ENCODE results near the gene SH3RF3.
A peak's percentile ranks its signal among the peaks of the same experiment; 100 is the strongest.

Gene SH3RF3

DNA sequence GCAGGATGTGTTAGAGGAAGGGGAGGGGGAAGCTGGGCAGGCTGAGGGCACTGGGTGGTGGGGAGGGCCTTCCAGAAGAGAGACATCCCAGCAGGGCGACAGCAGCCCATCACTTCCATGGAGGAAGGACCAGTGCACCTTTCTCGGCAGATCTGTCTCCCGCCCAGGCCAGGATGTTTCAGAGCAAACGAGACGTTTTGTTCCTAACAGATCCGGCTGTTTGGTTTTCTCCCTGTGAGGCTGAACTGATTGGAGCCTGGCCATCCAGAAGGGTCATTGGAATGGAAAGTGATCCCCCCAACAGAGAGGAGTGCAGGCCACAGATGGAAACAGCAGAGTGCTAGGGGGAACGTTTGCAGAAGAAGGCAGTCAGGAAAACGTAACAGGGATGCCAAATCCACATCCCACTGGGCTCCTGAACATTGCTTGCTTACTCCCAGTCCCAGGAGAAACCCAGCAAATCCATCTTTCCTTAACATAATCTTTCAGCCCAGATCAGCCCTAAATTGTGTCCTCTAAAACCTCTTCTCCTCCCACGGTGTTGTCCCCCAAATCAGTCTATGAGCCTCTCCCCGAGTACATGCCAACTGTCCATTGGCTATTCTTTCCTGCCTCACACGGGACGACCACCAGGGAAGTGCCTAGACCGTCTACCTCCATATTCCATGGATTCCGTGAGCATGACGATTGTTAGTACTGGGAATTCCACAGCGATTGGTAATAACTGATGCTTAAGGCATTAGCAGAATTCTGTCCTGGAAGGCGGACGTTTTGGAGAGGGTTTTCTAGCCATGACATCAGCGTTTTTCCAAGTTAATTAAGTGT is 357.9 kb downstream of the SH3RF3 start:
- no peak for DNase-seq

- DNase-seq = no peak
These were observed 358.5 kb downstream of the SH3RF3 start for GRCh38 chr2:109487536-109487869.

GRCh38 chr2:109487871-109488655 is 359.1 kb downstream of the SH3RF3 start:
- no peak for DNase-seq

DNA sequence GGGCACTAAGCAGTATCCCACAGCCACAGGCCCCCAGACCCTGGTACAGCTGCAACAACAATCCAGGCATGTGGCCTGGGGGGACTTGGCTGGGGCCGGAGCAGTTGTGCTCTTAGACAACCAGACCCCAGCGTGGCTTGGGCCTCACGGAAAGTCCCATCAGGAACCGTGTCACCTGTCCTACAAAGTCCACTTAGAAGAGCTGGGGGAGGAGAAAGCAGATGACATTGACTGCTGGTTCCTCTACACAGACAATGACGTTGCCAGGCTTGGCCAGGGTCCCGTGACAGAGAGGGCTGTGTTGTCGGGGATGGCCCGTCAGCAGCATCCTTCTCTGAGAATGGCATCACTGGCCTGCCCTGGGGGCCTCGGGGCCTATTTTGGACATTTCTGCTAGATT is 360.3 kb downstream of the SH3RF3 start:
- DNase-seq = no peak

DNA sequence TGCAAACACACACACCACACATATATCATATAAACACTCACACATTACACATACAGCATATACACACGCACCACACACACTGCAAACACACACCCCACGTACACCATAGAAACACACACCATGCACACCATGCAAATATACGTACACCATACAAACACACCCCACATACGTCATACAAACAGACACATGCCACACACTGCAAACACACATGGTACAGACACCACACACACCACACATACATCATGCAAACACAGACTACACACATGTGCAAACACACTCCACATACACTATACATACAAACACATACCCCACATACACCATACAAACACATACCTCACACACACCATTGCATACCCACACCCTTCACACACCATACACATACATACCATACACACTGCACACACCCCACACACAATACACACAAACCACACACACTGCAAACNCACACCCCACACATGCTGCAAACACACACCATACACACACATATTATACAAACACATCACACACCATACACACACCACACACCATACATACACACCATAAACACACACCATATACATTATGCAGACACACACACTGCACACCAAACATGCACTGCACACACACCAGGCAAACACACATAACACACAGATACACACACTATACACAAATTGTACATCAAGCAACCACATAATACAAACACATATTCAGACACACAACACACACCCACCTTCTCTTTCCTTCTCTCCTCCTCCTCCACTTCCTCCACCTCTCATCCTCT is 364.4 kb downstream of the SH3RF3 start:
- DNase-seq = no peak

GRCh38 chr2:109494351-109494750 is 365.3 kb downstream of the SH3RF3 start:
- no peak for DNase-seq

GRCh38 chr2:109497463-109497862 is 368.5 kb downstream of the SH3RF3 start:
- DNase-seq = no peak

DNA sequence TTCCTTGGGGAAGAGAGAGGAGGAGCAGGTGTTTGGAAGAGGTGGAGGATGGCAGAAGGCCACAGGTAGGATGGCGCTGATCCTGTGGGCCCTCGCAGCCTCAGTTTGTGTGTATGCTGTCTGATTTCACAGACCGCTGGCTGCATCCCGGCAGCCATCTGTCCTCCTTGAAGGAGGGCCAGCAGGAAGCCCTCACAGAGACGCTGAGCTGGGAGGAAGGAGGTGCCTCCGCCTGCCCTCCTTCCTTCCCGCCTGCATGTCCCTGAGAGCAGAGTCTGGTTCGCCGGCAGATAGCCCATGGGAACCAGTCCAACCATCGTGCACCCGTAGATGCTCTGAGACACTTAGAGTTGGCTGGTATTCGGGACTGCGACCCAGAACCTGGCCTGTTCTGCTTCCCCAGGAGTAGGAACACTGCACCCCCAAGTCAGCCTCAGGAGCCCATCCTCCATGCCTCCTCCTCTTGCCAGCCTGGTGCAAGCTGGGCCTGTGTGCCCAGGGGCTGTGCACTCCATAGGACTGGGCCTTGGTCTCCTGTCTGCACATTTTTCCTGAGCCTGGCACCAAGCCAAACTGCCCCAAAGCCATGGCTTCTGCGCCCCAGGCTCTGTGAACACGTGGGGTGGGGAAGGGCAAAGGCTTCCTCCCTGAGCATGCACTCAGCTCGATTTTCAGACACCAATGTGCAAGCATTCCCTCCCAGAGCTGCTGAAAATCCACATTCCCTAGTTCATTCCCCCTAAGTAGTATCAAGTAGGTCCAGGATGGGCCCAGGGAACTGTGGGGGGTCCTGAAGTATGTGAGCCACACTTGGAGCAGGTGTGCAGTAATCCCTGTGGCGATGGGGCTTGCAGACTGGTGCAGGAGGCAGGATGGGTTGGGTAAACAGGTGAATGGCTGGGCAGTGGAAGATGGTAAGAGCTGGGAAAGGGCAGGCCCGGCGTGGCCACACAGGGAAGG is 369.2 kb downstream of the SH3RF3 start:
- DNase-seq = no peak

GRCh38 chr2:109498906-109499305 is 369.9 kb downstream of the SH3RF3 start:
- DNase-seq = no peak

DNA sequence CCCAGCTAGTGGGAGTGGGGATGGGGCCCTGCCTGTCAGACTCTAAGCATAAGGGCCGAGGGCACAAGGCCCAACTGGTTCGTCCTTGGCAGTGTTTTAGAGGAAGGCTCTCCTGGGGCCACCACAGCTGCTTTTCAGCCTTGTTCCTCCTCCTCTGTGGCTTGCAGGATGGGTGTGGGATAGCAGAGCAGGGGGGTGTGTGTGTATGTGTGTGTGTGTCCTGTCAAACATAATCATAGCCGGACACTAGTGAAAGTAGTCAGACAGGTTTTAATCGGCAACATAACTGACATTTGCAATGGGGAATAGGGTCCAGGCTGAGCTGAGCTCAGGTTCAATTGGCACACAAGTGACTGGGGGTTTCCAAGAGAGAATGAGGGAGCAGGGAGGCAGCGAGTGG is 370.6 kb downstream of the SH3RF3 start:
- DNase-seq = no peak

GRCh38 chr2:109500910-109501309 is 371.9 kb downstream of the SH3RF3 start:
- no peak for DNase-seq

DNA sequence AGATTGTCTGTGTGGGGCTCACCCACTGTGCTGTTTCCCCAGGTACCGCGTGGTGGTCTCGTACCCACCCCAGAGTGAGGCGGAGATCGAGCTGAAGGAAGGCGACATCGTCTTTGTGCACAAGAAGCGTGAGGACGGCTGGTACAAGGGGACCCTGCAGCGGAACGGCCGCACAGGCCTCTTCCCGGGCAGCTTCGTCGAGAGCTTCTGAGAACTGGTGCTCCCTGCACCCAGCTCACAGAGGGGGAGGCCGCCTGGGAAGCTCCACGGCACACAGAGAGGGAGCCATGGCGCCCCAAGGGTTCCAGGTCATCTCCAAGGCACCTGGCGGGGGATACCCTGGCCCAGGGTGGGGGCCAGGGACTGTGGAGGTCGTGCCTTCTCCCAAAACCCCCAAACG is 372.5 kb downstream of the SH3RF3 start:
- no peak for DNase-seq

DNA sequence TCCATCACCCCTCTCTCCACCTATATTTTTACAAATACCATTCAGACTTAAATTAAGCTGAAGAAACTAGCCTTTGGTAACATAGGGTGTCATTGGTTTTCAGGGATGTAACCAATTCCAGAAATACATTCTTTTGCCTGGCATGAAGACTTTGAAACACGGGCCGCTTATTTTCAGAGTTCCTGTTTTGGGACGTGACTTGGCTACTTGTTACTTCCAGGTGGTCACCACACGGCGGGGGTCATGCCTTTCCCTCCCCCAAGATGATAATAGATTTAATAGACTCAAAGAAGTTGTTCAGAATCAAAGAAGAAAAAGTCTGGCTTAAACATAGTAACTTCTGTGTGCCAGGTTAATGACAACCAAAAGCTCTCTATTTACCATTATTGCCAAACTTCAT is 374.2 kb downstream of the SH3RF3 start:
- DNase-seq = no peak

- no peak for DNase-seq
These were observed 378.2 kb downstream of the SH3RF3 start for GRCh38 chr2:109507217-109507616.

DNA sequence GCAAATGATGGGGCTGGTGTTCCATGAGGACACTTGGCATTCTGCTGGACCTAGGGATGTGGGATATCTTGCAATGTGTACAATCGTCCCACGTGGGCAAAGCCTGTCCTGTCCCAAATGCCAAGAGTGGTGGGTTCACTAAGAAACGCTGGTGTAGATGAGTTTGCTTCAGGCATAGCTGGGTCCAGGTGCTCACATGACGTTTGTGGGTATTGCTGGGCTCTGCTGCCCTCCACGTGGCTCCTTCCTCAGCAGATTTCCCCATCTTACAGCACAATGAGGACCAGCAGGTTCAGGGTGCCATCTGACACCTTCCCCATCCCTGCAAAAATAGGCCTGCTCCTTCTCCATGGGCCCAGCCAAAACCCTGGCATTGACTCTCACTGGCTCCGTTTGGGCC is 378.8 kb downstream of the SH3RF3 start:
- DNase-seq = no peak

DNA sequence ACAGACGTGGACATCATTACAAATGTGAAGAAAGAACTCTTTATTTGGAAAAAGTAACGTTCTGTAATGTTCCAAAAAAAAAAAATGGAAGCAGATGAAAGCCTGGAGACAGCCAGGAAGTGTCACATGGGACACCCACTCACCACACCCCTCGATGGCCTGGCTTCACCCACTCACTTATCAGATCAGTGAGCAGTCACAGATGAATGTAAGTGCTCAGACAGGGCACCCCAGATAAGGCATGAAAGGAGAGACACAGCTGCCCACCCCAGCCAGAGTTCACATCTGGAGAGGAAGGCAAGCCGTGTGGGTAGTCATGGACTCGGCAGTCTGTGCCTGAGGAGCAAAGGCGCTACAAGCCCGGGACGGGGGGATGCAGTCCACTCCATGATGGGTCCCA is 379.6 kb downstream of the SH3RF3 start:
- no peak for DNase-seq

GRCh38 chr2:109510136-109511028 is 381.4 kb downstream of the SH3RF3 start:
- DNase-seq = peak; percentile 81

DNA sequence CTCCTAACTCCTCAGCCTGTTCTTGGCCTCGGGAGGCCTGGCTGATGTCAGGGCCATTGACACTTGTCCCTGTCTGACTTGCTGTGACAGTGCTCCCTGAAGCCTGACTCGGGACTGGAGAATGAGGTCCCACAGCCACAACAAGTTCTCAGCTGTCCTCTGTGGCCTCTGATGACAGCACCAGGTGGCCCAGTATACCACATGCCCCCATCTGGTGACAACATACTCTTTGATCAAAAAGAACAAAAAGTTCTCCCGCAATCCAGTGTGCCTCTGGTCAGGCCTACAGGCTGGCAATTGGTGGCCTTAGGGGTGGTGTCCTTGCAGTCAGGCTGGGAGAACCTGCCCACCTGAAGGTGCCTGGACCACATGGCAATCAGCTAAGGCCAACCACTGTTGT is 382.2 kb downstream of the SH3RF3 start:
- DNase-seq = no peak

- no peak for DNase-seq
These were observed 383.1 kb downstream of the SH3RF3 start for GRCh38 chr2:109512076-109512475.

- DNase-seq = no peak
These were observed 384.2 kb downstream of the SH3RF3 start for GRCh38 chr2:109513230-109513629.

Data from CD4-positive, alpha-beta T cell treated with Interleukin-6 for 4 hours (primary cell).